Measurements from ENCODE around the gene ZNF30.

ZNF30 gene

DNA sequence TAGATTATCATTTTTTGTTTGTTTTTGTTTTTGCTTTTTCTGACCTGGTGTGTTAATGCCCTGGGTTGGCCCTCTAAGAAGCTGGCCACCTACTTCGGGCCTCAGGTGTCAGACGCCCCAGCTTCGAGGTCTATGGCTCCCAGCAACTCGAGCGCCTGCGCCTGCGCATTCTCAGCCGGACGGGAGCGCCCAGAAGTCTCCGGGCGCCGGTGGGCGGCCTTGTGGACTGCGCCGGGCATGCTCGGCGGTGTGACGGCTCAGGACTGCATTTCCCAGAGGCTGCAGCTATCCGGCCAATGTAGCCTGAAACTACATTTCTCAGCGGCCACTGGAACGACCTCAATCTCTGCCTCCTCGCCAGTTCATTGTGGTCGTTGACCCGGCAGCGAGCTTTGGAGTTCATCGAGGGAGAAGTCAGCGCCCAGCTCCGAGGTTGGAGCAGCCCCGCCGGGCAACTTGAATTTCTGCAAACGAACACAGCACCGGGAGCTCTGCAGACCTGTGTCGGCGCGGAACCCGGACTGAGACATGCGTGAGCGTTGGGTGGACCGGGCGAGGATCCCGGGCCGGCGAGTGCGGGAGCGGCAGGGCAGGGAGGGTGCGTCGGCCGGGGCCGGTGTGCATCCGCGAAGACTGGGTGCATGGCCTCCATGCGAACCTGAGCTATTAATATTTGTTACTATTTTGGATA lies at the start of gene ZNF30:
TSS of gene ZNF30 (plus strand) at position 219 of the 691 bp plus-strand sequence. CDS start 3,045 bp downstream, outside the sequence.
- DNase-seq (ENCODE audit: low read depth in 2 of 2), result peak; percentile 92 to 96
- peak within 1 kb of the TSS; percentile 73 to 75 for H3K4me3 ChIP-seq (replicated peaks in 1 of 2; ENCODE audit: low read depth in 2 of 2, low read length in 2 of 2)
- TF ChIP-seq, protein P1, sequence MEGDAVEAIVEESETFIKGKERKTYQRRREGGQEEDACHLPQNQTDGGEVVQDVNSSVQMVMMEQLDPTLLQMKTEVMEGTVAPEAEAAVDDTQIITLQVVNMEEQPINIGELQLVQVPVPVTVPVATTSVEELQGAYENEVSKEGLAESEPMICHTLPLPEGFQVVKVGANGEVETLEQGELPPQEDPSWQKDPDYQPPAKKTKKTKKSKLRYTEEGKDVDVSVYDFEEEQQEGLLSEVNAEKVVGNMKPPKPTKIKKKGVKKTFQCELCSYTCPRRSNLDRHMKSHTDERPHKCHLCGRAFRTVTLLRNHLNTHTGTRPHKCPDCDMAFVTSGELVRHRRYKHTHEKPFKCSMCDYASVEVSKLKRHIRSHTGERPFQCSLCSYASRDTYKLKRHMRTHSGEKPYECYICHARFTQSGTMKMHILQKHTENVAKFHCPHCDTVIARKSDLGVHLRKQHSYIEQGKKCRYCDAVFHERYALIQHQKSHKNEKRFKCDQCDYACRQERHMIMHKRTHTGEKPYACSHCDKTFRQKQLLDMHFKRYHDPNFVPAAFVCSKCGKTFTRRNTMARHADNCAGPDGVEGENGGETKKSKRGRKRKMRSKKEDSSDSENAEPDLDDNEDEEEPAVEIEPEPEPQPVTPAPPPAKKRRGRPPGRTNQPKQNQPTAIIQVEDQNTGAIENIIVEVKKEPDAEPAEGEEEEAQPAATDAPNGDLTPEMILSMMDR (IDR thresholded peaks at IDR 0.05; ENCODE audit: low read depth, low read length), result no peak

DNA sequence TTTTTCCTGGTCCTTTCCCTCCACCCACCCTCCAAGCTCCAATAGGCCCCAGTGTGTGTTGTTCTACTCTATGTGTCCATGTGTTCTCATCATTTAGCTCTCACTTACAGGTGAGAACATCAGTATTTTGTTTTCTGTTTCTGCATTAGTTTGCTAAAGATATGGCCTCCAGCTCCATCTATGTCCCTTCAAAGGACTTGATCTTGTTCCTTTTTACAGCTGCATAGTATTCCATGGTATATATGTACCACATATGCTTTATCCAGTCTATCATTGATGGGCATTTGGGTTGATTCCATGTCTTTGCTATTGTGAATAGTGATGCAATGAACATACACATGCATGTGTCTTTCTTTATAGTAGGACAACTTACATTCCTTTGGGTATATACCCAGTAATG lies 47.1 kb upstream of the ZNF30 start:
- no peak for DNase-seq (ENCODE audit: low read depth in 2 of 2)

DNA sequence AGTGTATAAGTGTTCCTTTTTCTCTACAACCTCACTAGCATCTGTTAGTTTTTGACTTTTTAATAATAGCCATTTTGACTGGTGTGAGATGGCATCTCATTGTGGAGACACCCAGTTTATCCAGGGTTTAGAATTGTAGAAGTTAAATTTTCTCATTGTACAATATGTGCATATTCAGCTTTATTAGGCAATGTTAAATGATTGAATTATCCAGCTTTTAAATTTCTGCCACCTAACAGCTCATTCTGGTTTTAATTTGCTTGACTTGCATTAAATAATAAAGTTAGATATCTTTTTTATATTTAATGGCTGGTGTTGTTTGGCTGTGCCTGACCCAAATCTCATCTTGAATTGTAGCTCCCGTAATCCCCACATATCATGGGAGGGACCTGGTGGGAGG lies 46.7 kb upstream of the ZNF30 start:
- TF ChIP-seq, protein P1 (IDR thresholded peaks at IDR 0.05; ENCODE audit: low read depth, low read length), result no peak
- H3K4me3 ChIP-seq (replicated peaks in 1 of 2; ENCODE audit: low read depth in 2 of 2, low read length in 2 of 2), result no peak overlapping the region
- DNase-seq (ENCODE audit: low read depth in 2 of 2), result no peak

More for the DNA sequence above, 47.1 kb upstream of the ZNF30 start:
- TF ChIP-seq, protein P1 (IDR thresholded peaks at IDR 0.05; ENCODE audit: low read depth, low read length), result no peak
- H3K4me3 ChIP-seq (replicated peaks in 1 of 2; ENCODE audit: low read depth in 2 of 2, low read length in 2 of 2), result no peak overlapping the region

DNA sequence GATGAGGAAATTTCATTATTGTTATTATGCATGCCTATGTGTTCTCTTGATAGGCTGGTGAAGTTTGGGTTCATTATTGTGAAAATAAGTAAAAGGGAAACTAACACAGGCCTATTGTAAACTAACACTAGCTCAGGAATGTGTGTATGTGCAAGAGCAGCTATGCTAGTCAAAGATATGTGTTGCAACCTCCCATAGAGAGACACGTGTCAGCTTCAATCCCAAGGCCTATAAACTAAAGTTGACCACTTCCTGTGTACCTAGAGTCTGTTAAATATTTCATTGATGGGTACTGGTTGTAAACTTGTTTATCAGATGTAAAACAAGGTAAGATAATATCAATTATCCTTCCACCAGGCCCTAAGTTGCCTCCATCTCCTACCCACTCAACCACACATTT lies 44.7 kb upstream of the ZNF30 start:
- no peak overlapping the region for H3K4me3 ChIP-seq (replicated peaks in 1 of 2; ENCODE audit: low read depth in 2 of 2, low read length in 2 of 2)
- DNase-seq (ENCODE audit: low read depth in 2 of 2), result peak in 1 of 2 donors; percentile 18
- TF ChIP-seq, protein P1 (IDR thresholded peaks at IDR 0.05; ENCODE audit: low read depth, low read length), result no peak

DNA sequence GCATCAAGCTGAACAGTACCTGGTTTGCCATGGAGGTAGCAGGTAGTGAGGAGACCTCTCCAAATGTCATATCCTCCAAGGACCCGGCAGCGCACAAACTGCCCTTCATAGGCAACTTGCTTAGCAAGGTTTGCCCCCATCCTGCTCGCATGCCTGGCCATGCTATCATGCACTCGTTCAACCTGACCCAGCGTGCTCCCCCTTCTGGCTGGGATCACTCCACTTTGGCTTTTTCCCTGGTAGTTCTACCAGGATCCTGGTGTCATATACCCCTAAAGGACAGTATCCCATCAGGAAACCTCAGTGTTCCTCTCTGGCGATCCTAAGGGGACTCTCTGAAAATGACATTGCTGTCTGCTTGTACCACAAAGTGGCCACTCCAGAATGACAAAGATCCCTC lies 38.6 kb upstream of the ZNF30 start:
- no peak overlapping the region for H3K4me3 ChIP-seq (replicated peaks in 1 of 2; ENCODE audit: low read depth in 2 of 2, low read length in 2 of 2)
- DNase-seq (ENCODE audit: low read depth in 2 of 2), result no peak
- TF ChIP-seq, protein P1 (IDR thresholded peaks at IDR 0.05; ENCODE audit: low read depth, low read length), result no peak

DNA sequence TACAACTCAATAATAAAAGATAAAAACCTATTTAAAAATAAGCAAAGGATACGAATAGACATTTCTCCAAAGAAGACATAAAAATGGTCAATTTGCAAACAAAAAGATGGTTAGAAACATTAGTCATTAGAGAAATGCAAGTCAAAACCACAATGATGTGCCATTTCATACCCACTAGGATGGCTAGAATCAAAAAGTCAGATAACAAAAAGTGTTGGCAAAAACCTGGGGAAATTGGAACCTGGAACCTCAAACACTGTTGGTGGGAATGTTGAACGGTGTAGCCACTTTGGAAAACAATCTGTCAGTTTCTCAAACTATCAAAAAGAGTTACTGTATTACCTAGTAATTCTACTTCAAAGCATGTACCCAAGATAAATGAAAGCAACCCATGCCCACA lies 26.5 kb upstream of the ZNF30 start:
- H3K4me3 ChIP-seq (replicated peaks in 1 of 2; ENCODE audit: low read depth in 2 of 2, low read length in 2 of 2), result no peak overlapping the region
- TF ChIP-seq, protein P1 (IDR thresholded peaks at IDR 0.05; ENCODE audit: low read depth, low read length), result no peak
- DNase-seq (ENCODE audit: low read depth in 2 of 2), result no peak
